Central memory CD8-positive, alpha-beta T cell (primary cell): Measurements from ENCODE around the gene TMEM51.
"Not testable (repeated sequence)": the region's sequence is repeated elsewhere in the genome, so short reads cannot be mapped to it uniquely, and the experiment has no call there.

Experiments
- ATAC-seq: fragments of 150-1000 bp; cut with Tn5 transposase; replicated peaks from 2 replicates; pipeline ENCODE4 v1.10.0; 2022; ENCODE audit warnings: mild to moderate bottlenecking, moderate FRiP score, moderate number of reproducible peaks; ENCODE audit not compliant: poor library complexity, severe bottlenecking; ENCODE audit errors: extremely low read depth
- DNase-seq, 2 donors: peaks; one replicate each; pipeline ENCODE4 v3.0.0; 2021; ENCODE audit warnings: low spot score in 2 of 2
- H3K27ac Mint-ChIP-seq: one replicate; pipeline ENCODE4 v1.8.0; 2022; ENCODE audit warnings: low read depth, mild to moderate bottlenecking, moderate library complexity, mixed read lengths
- H3K27me3 Mint-ChIP-seq: one replicate; pipeline ENCODE4 v1.8.0; 2022; ENCODE audit warnings: mixed read lengths
- H3K36me3 Mint-ChIP-seq: one replicate; pipeline ENCODE4 v1.8.0; 2022; ENCODE audit warnings: mild to moderate bottlenecking, moderate library complexity, mixed read lengths; ENCODE audit not compliant: insufficient read depth
- H3K4me1 Mint-ChIP-seq: one replicate; pipeline ENCODE4 v1.8.0; 2022; ENCODE audit warnings: mixed read lengths
- H3K4me3 Mint-ChIP-seq: one replicate; pipeline ENCODE4 v1.8.0; 2022; ENCODE audit warnings: mild to moderate bottlenecking, moderate library complexity, mixed read lengths
- H3K9me3 Mint-ChIP-seq: one replicate; pipeline ENCODE4 v1.8.0; 2022; ENCODE audit warnings: mixed read lengths

Gene TMEM51

DNA sequence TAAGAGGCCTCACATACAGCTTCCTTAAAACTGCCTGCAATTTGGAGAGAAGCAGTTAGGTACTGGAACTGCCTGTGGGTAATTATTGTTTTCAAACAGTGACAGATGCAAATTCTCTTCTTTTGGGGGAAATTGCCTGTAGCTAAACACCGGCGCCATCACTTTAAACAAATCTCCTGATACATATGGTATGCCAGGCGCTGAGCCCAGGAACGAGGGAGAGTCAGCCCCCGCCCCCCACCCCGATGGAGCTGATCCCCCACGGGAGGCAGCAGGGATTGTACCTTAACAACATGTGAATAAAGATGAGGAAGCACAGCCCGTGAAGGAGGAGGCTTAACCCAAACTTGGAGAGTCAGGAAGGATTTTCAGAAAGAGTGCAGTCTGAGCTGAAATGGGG is 7.1 kb downstream of the TMEM51 start:
- H3K27ac Mint-ChIP-seq = no peak overlapping the region
- no peaks in the 10 kb centered on the region for H3K9me3 Mint-ChIP-seq
- peaks cover 1% of the 10 kb centered on the region for H3K36me3 Mint-ChIP-seq
- peaks cover 12% of the 10 kb centered on the region for H3K4me1 Mint-ChIP-seq
- DNase-seq = no peak
- no peaks in the 10 kb centered on the region for H3K27me3 Mint-ChIP-seq
- no peak overlapping the region for H3K4me3 Mint-ChIP-seq
- no peak for ATAC-seq

GRCh38 chr1:15167386-15167785 is 13.8 kb downstream of the TMEM51 start:
- Mint-ChIP-seq H3K9me3 (no peaks in the 10 kb centered on the region), H3K4me3 (no peak overlapping the region), H3K27me3 (peaks cover 23% of the 10 kb centered on the region), H3K36me3 (peaks cover 1% of the 10 kb centered on the region), H3K27ac (no peak overlapping the region), H3K4me1 (peaks cover 7% of the 10 kb centered on the region)
- DNase-seq (no peak), ATAC-seq (no peak)

DNA sequence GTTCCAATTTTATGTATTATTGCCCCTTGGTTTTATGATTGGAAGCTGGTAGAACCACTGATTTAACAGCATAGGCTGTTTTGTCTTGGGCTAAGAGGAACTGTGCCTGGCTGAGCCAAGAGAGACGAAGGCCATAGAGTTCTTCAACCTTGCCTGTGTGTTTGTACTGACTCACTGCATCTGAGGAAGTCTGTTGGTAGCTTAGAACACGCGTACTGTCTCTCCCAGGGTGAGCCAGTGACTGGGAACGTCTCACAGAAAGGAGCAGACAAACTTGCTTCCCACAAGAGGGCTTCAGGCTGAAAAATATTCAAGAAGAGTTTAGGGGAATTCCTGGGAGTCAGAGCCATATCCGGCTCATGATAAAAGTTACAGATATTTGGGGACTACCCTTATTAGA is 14.9 kb downstream of the TMEM51 start:
- Mint-ChIP-seq H3K36me3 (peaks cover 1% of the 10 kb centered on the region), H3K4me1 (peaks cover 10% of the 10 kb centered on the region), H3K27ac (no peak overlapping the region), H3K4me3 (no peak overlapping the region), H3K9me3 (no peaks in the 10 kb centered on the region), H3K27me3 (peaks cover 31% of the 10 kb centered on the region)
- ATAC-seq = no peak
- DNase-seq = no peak

DNA sequence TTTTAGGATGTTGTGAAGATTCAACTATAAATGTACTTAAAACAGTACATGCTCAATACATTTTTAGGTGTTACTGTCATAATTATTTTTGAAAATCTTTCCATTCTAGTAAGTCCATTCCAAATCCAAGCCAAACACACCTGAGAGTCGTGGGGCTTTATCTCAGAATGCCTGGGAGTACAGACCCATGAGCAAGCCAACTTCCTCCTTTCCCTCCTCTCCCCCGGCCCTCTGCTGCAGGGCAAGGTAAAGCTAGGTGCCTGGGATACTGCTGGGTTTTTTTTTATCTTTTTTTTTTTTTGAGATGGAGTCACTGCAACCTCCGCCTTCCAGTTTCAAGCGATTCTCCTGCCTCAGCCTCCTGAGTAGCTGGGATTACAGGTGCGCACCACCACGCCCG is 16.5 kb downstream of the TMEM51 start:
- no peaks in the 10 kb centered on the region for H3K36me3 Mint-ChIP-seq
- H3K4me1 Mint-ChIP-seq = peaks cover 10% of the 10 kb centered on the region
- no peak overlapping the region for H3K4me3 Mint-ChIP-seq
- no peak overlapping the region for H3K27ac Mint-ChIP-seq
- no peak for DNase-seq
- peaks cover 47% of the 10 kb centered on the region for H3K27me3 Mint-ChIP-seq
- no peaks in the 10 kb centered on the region for H3K9me3 Mint-ChIP-seq
- no peak for ATAC-seq

DNA sequence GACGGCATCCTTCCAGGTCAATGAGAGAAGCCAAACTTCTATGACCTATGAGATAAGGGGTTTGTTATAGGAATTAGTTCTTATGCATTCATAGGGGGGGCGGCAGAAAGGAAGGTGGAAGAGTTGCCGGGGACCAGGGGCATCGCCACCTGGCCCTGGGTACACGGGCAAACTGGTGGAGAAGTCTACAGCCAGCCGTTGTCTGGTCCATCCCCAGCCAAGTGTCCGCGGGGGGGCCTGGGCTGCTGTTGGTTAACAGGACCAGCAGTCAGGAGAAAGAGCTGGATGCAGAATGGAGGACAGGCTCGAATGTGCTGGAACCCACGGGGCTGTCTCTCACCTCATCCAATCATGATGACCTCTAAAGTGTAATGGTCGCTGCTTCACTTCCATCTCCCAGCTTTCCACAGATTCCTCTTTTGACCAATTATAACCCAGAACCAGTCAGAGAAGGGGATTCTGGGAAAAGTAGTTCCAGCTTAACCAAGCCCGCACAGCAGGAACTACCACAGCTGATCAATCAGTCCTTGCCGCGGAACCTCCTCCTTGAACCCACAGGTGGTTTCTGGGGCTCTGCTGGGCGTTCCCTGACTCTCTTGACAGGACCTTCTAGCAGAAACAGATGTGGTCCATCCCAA is 17.8 kb downstream of the TMEM51 start:
- H3K9me3 Mint-ChIP-seq = no peaks in the 10 kb centered on the region
- no peaks in the 10 kb centered on the region for H3K36me3 Mint-ChIP-seq
- H3K27ac Mint-ChIP-seq = no peak overlapping the region
- ATAC-seq (no peak), DNase-seq (no peak)
- peaks cover 10% of the 10 kb centered on the region for H3K4me1 Mint-ChIP-seq
- H3K4me3 Mint-ChIP-seq = no peak overlapping the region
- H3K27me3 Mint-ChIP-seq = peaks cover 60% of the 10 kb centered on the region

GRCh38 chr1:15172405-15173259 is 19.1 kb downstream of the TMEM51 start:
- no peaks in the 10 kb centered on the region for H3K36me3 Mint-ChIP-seq
- H3K4me3 Mint-ChIP-seq = no peak overlapping the region
- no peak for DNase-seq
- H3K9me3 Mint-ChIP-seq = no peaks in the 10 kb centered on the region
- H3K27ac Mint-ChIP-seq = no peak overlapping the region
- H3K4me1 Mint-ChIP-seq = peaks cover 10% of the 10 kb centered on the region
- peaks cover 73% of the 10 kb centered on the region for H3K27me3 Mint-ChIP-seq
- ATAC-seq = no peak

DNA sequence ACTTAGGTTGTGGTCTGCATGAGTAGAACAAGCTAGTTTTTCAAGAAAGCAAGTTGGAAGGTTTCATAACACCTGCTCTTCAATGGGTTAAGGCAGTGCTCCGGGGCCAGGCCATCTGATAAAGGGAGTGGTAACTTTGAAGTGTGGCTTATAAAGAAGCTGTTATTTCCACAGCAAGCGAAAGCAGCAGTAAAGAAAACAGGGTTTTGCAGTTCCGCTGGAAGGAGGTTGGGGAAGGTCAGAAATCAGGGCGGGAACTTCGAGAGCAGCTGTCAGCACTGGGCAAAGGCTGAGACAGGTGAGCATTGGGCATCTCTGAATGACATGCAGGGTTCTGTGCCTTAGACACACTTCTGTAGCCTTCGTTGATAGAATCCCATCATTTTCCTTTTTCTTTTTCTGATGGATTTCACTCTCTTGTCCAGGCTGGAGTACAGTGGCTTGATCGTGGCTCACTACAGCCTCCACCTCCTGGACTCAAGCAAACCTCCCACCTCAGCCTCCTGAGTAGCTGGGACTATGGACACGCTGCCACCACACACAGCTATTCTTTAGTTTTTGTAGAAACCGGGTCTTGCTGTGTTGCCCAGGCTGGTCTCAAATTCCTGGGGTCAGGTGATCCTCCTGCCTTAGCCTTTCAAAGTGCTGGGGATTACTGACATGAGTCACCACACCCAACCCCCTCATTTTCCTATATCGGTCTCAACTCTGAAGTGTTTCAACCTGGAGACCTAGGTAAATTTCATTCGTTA is 20.5 kb downstream of the TMEM51 start:
- no peak for ATAC-seq
- H3K27me3 Mint-ChIP-seq = peaks cover 87% of the 10 kb centered on the region
- H3K4me3 Mint-ChIP-seq = no peak overlapping the region
- no peak for DNase-seq
- no peaks in the 10 kb centered on the region for H3K36me3 Mint-ChIP-seq
- H3K27ac Mint-ChIP-seq = no peak overlapping the region
- no peaks in the 10 kb centered on the region for H3K9me3 Mint-ChIP-seq
- peaks cover 10% of the 10 kb centered on the region for H3K4me1 Mint-ChIP-seq

DNA sequence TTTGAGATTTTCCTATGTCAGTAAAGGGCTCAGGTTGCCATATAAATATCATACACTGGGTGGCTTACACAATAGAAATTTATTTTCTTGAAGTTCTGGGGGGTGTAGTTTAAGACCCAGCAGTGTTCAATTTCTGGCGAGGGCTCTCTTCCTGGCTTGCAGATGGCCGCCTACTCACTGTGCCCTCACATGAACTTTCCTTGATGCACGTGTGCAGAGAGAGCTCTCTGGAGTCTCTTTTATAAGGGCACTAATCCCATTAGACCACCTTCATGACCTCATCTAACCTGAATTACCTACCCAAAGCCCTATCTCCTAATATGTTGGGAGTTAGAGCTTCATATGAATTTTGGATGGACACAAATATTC is 21.1 kb downstream of the TMEM51 start:
- H3K4me1 Mint-ChIP-seq = peaks cover 10% of the 10 kb centered on the region
- H3K27ac Mint-ChIP-seq = no peak overlapping the region
- ATAC-seq (no peak), DNase-seq (no peak)
- peaks cover 85% of the 10 kb centered on the region for H3K27me3 Mint-ChIP-seq
- H3K36me3 Mint-ChIP-seq = no peaks in the 10 kb centered on the region
- H3K9me3 Mint-ChIP-seq = no peaks in the 10 kb centered on the region
- H3K4me3 Mint-ChIP-seq = no peak overlapping the region

GRCh38 chr1:15175324-15176094 is 22.0 kb downstream of the TMEM51 start:
- peaks cover 80% of the 10 kb centered on the region for H3K27me3 Mint-ChIP-seq
- H3K4me3 Mint-ChIP-seq, H3K36me3 Mint-ChIP-seq, DNase-seq, ATAC-seq, H3K27ac Mint-ChIP-seq, H3K9me3 Mint-ChIP-seq: not testable (repeated sequence)
- H3K4me1 Mint-ChIP-seq = peaks cover 10% of the 10 kb centered on the region

DNA sequence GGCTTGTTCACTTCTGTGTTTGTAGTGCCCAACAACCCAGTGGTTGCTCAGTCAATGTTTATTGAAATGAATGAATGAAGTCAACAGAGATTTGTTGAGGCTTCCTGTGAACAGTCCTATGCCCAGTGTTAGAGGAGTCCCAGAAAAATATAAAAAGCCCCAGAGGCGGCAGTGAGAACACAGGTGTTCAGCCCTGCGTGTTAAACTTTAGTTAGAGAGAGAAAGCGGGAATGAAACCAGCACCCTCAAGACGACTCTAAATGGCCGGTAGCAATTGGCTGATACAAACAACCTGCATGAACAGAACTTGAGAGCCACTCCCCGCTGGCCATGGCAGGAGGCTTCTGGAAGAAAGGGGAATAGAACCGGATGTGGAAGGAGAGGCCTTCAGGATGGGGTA is 22.6 kb downstream of the TMEM51 start:
- Mint-ChIP-seq H3K9me3 (no peaks in the 10 kb centered on the region), H3K27me3 (peaks cover 87% of the 10 kb centered on the region), H3K4me3 (no peak overlapping the region), H3K36me3 (no peaks in the 10 kb centered on the region), H3K27ac (no peak overlapping the region), H3K4me1 (peaks cover 10% of the 10 kb centered on the region)
- ATAC-seq (no peak), DNase-seq (no peak)

GRCh38 chr1:15176898-15177665 is 23.5 kb downstream of the TMEM51 start:
- Mint-ChIP-seq H3K36me3 (no peaks in the 10 kb centered on the region), H3K4me3 (no peak overlapping the region), H3K27me3 (peaks cover 78% of the 10 kb centered on the region), H3K4me1 (peaks cover 6% of the 10 kb centered on the region), H3K9me3 (no peaks in the 10 kb centered on the region), H3K27ac (no peak overlapping the region)
- no peak for ATAC-seq
- no peak for DNase-seq

- Mint-ChIP-seq H3K27me3 (peaks cover 72% of the 10 kb centered on the region), H3K4me3 (no peak overlapping the region), H3K36me3 (no peaks in the 10 kb centered on the region)
Measured at GRCh38 chr1:15177710-15178166, 24.2 kb downstream of the TMEM51 start.

More at GRCh38 chr1:15177710-15178166, 24.2 kb downstream of the TMEM51 start:
- Mint-ChIP-seq H3K4me1 (no peaks in the 10 kb centered on the region), H3K27ac (no peak overlapping the region), H3K9me3 (no peaks in the 10 kb centered on the region)
- DNase-seq (no peak), ATAC-seq (no peak)
